OCI-LY7 (cell line): Measurements from ENCODE around the gene KLB.

Experiments used
- CTCF ChIP-seq: fragments of 200-600 bp; sonication (generic); conservative IDR thresholded peaks from 2 replicates; pipeline ENCODE4 v1.5.1; 2014; ENCODE audit warnings: mild to moderate bottlenecking, antibody characterized with exemption, low read length, moderate library complexity, mixed read lengths
- EZH2phosphoT487 ChIP-seq: fragments of 200-600 bp; sonication (generic); IDR thresholded peaks from 2 replicates; pipeline ENCODE4 v1.6.1; 2018; ENCODE audit warnings: low read depth, borderline replicate concordance, mild to moderate bottlenecking, mixed run types, antibody characterized with exemption, low read length, moderate library complexity, mixed read lengths

DNA sequence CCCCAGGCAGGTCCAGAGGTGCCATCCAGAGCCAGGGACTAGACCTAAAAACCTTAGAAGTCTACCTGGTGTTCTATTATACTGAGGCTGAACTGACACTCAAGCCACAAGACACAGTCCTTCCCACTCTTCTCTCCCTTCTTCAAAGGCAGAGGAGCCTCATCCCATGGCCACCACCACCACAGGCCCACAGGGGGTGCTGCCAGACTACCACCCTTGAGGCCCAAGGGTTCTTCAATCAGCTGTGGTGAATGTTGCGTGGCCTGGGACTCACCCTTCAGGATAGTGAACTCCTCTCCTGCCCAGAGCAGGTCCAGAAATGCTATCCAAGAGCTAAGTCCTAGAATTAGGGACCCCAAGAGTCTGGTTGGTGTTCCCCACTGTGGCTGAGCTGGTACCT lies 23.0 kb upstream of the KLB start:
- TF ChIP-seq CTCF (no peak), EZH2phosphoT487 (no peak)
